ENCODE data around the gene UCK2.

GRCh38 chr1:165949335-165950130, 122.1 kb downstream of the UCK2 start:
- TF ChIP-seq ATF1 (CRISPR knock-in tag; IDR thresholded peaks at IDR 0.05): no peak
- no peak for TF ChIP-seq ATF1 (tag; IDR thresholded peaks at IDR 0.05)
- TF ChIP-seq REST (IDR thresholded peaks at IDR 0.05; ENCODE audit: borderline replicate concordance): peak; percentile 98
- peak; percentile 91 for TF ChIP-seq REST (CRISPR knock-in tag; IDR thresholded peaks at IDR 0.05; ENCODE audit: low read depth)
- no peak for TF ChIP-seq JUN (IDR thresholded peaks at IDR 0.05; ENCODE audit: borderline replicate concordance, low read depth, low read length)
- TF ChIP-seq JUN (CRISPR knock-in tag; IDR thresholded peaks at IDR 0.05; ENCODE audit: borderline replicate concordance): no peak
- no peak for TF ChIP-seq CTCF (IDR thresholded peaks at IDR 0.05 in 2 of 3, conservative IDR thresholded peaks at IDR 0.05 in 1 of 3; ENCODE audit: insufficient read depth in 2 of 3, low read depth in 1 of 3, low read length in 3 of 3)
- TF ChIP-seq POLR2A (conservative IDR thresholded peaks at IDR 0.05): no peak
- TF ChIP-seq TRIM24 (IDR thresholded peaks at IDR 0.05): no peak
- no peak for TF ChIP-seq FOXJ3 (CRISPR knock-in tag; IDR thresholded peaks at IDR 0.05)
- no peak for TF ChIP-seq KDM5B (IDR thresholded peaks at IDR 0.05; ENCODE audit: insufficient replicate concordance, low read depth, low read length)
- no peak for TF ChIP-seq AFF4 (CRISPR knock-in tag; IDR thresholded peaks at IDR 0.05)
- no peak for TF ChIP-seq ZNF280B (CRISPR knock-in tag; IDR thresholded peaks at IDR 0.05)
- no peak for TF ChIP-seq PBX2 (CRISPR knock-in tag; IDR thresholded peaks at IDR 0.05; ENCODE audit: low read depth)
- no peak for TF ChIP-seq PBX2 (tag; conservative IDR thresholded peaks at IDR 0.05; ENCODE audit: low read depth)
- no peak for TF ChIP-seq ZNF717 (CRISPR knock-in tag; IDR thresholded peaks at IDR 0.05)
- no peak for TF ChIP-seq ZNF253 (CRISPR knock-in tag; conservative IDR thresholded peaks at IDR 0.05)
- TF ChIP-seq HDGF (IDR thresholded peaks at IDR 0.05): no peak

Measured in K562 (cell line).